CMK (cell line): ENCODE data around the gene ZNF365.

Experiments used
- DNase-seq: peaks from one replicate; pipeline ENCODE4 v3.0.0-alpha.2; 2010; ENCODE audit warnings: low read depth

ZNF365 gene

GRCh38 chr10:62422068-62422590 is 48.0 kb downstream of the ZNF365 start:
- DNase-seq, result no peak

GRCh38 chr10:62424026-62424425 is 49.9 kb downstream of the ZNF365 start:
- no peak for DNase-seq

- no peak for DNase-seq
Measured at GRCh38 chr10:62426086-62426485, 51.9 kb downstream of the ZNF365 start.

GRCh38 chr10:62426600-62426999 is 52.4 kb downstream of the ZNF365 start:
- DNase-seq, result no peak

GRCh38 chr10:62430881-62431280 is 56.7 kb downstream of the ZNF365 start:
- DNase-seq, result no peak

- no peak for DNase-seq
Measured at GRCh38 chr10:62433181-62433692, 59.1 kb downstream of the ZNF365 start.

GRCh38 chr10:62433901-62434300 is 59.7 kb downstream of the ZNF365 start:
- DNase-seq, result no peak

GRCh38 chr10:62437696-62438095 is 63.5 kb downstream of the ZNF365 start:
- no peak for DNase-seq

- no peak for DNase-seq
Measured at GRCh38 chr10:62442006-62442405, 67.8 kb downstream of the ZNF365 start.

- DNase-seq, result no peak
Measured at GRCh38 chr10:62442894-62443669, 68.9 kb downstream of the ZNF365 start.

GRCh38 chr10:62443866-62444265 is 69.7 kb downstream of the ZNF365 start:
- DNase-seq, result no peak

GRCh38 chr10:62446627-62447026 is 72.5 kb downstream of the ZNF365 start:
- no peak for DNase-seq

- no peak for DNase-seq
Measured at GRCh38 chr10:62450912-62451610, 76.9 kb downstream of the ZNF365 start.

- no peak for DNase-seq
Measured at GRCh38 chr10:62451611-62451975, 77.4 kb downstream of the ZNF365 start.
